HG03442 (cell line): ENCODE results near the gene GNPDA1.
A peak's percentile ranks its signal among the peaks of the same experiment; 100 is the strongest.

Experiments
- ATAC-seq: cut with Tn5 transposase; IDR thresholded peaks from one replicate; pipeline ENCODE4 v1.9.1; 2021; ENCODE audit warnings: mild to moderate bottlenecking, moderate library complexity; ENCODE audit not compliant: unreplicated experiment

GNPDA1 gene

DNA sequence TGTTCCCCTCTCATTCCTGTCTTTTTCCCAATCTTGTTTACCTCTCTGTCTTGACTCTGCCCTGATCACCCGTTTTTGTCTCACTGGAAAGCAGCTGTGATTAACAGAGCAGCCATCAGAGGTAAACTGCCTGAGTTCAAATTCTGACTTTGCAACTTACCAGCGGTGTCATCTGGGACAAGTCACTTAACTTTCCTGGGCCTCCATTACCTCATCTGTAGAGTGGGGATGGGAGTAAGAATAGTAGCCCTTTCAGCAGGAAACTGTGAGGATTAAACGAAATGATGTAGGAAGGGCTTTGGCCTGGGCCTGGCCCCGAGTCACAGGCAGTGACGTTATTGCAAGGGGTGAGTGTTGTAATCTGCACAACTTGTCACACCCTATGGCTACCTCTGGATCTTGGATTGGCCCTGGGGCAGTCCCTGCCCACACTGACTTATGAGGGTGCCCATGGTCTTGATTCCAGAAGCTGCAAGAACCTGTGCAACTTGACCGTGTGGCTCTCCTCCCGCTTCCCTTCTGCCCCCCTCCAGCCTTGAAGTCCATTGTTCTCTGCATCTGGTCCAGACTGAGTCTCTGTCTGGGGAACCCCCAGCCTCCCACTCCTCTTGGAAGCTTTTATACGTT, 54.2 kb downstream of the GNPDA1 start:
- no peak for ATAC-seq

DNA sequence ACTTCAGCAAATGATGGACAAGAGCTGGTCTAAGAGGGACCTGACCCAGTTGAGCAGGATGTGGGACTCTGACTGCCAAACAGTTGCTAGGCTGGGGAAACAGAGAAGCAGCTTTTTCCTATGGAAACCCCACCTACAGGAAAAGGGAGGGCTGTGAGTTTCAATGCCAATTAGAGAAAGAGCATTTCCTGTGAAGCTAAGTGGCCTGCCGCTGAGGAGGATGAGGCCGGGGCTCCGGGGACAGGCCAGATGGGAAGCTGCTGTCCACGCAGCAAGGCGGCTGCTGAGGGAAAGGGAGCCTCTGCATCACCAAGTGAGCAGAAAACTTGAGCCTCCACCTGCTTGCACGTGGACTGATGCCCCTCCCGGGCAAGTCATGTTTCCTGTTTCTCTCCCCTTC, 54.7 kb downstream of the GNPDA1 start, which contains the start of gene PCDH12:
TSS of gene PCDH12 (minus strand) at position 90 of the 400 bp plus-strand sequence. CDS start 351 bp downstream, outside the sequence.
- no peak for ATAC-seq

DNA sequence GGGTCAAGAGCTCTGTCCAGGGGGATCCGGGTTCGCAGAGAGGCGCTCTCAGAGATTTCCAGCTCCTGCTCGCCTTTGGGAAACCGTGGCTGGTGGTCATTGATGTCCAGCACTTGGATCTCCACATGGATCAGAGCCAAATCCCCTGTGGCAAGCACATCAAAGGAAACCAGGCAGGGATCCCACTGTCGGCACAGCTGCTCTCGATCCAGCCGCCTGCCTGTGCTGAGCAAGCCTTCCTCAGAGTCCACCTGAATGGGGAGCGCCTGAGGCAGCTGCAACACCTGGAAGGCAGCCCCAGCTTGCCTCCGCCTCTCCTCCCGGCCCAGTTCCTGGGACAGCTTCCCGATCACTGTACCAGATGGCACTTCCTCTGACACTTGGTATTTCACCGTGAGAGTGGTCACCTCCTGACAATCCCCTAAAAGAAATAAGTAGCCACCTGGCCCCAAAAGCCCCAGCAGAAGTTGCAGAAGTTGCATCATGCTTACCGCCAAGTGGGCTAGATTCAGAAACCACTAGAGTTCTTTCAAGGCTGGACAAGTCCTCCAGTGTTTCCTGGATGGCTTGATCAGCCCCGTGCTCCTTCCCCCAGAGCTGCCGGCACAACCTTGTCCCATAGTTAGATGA, 55.3 kb downstream of the GNPDA1 start:
- no peak for ATAC-seq

DNA sequence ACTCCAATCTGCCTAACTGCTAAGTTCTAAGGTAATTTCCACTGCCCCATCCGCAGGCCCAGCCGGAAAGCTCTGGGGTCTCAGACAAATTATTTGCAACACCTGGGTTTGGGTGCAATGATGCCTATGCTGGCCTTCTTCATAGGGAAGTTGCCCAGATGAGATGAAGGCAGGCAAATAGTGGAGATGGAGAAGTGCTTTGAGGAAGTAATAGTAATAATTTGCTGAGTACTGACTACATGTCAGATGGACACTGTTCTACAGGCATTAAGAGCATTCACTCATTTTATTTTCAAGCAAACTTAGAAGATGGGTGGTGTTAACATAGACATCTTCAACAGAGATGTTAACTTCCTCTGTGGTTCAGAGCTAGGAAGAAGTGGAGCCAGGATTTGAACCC, 58.6 kb downstream of the GNPDA1 start:
- ATAC-seq, result no peak

DNA sequence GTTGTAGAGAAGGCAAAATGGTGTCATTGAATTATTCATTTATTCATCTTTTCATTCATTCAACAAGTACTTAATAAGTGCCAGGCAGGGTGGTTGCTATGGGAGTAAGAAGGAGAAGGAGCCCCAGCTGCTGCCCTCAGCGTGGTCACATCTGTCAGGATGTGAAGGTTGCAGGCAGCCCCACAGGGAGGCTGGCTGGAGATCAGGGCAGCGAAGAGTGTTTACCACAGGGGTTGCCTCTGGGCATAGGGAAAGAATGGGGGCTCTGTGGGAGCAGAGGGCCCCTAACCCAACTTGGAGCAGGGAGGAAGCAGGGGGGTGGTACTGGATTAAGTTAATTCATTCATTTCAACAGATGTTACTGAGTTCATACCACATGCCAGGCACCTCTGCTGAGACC, 60.8 kb downstream of the GNPDA1 start:
- no peak for ATAC-seq

DNA sequence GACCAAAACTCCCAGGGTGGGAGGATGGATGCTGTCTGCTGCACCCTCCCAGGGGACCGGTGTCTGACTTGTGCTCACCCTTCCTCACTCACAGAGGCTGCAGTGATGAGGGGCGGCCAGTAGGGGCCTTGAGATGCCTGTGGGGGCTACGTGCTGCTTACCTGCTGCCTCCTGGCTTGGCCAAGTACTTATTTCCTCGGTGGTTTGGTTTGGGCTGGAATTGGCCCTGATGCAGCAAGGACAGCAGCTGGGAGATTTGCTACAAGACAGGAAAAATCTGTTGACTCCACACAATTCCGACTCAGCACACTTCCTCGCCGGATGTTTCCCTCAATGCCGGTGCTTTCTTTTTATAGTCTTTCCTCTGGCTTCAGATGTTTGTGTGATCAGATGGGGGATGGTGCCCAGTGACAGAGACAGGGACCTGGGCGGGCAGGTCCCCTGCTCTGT, 61.5 kb downstream of the GNPDA1 start:
- peak; percentile 75 for ATAC-seq
